Stimulated activated CD4-positive, alpha-beta T cell treated with anti-CD3 and anti-CD28 coated beads, Interleukin-12 subunit alpha, Interleukin-12 subunit beta, amount 100 ng/mL, for 48 hours (primary cell): ENCODE data around the gene RCC1.
"Not testable (repeated sequence)": the region's sequence is repeated elsewhere in the genome, so short reads cannot be mapped to it uniquely, and the experiment has no call there.

ENCODE experiments used
- DNase-seq, 3 donors: peaks; one replicate each; pipeline ENCODE4 v3.0.0-alpha.2; 2020; ENCODE audit warnings: low read depth in 2 of 3, low spot score in 1 of 3

Gene RCC1

DNA sequence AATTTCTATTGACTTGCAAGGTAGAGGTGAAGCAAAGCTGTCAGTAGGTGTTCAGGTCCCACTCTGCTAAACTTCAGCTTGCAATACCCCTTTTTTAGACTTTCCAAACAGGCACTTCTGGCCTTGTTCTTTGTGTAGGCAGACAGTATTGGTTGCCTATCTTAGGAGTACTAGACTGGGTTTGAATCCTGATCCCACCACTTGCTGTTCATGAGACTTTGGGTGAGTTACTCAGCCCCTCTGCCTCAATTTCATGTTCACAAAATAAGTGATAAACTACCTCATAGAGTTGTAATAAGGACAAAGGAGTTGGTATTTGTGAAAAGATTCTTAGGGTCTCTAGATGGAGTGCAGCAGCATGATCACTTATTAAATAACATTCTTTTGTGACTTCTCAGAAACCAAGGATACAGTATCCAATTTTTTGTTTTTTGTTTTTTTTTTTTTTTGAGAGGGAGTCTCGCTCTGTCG is 5.2 kb downstream of the RCC1 start:
- peak in 1 of 3 donors; percentile 54 for DNase-seq

DNA sequence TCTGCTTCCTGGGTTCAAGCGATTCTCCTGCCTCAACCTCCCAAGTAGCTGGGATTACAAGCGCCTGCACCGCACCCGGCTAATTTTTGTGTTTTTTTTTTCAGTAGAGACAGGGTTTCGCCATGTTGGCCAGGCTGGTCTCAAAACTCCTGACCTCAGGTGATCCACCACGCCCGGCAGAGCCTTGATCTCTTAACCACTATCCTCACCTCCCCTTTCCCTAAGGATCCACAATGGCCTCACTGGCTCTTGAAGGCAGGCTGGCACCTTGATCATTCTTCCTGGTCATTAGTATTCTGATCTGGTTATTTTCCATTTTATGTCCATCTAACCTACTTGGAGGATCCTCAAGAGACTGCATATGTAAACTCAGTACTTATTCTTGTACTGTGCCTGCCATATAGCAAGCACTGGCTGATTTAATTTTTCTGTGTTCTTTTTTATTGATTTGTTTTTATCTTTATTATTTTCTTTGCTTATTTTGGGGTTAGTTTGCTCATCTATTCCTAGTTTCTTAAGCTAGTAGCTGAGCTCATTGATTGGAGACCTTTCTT is 6.3 kb downstream of the RCC1 start:
- DNase-seq: peak in 2 of 3 donors; percentile 14 to 19

- not testable (repeated sequence) for DNase-seq
Observed at GRCh38 chr1:28514445-28514933, 8.6 kb downstream of the RCC1 start.

DNA sequence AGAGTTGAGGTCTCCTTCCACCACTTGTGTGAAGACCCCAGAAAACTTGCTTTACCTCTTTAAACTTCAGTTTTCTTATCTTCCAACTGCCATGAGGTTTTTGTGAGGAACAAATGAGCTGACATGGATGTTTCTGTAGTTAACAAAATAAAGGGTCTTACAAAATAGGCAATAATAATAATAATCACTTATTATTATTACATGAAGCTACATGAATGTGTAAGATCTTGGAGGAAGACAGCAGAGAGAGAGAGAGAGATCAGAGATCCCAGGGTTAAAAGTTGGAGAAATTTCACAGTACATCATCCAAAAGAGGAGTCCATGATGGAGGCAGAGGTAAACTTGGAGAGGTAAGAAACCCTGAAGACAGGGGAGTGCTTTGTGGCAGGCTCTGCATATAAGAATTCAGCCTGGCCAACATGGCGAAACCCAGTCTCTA is 10.7 kb downstream of the RCC1 start:
- no peak for DNase-seq

GRCh38 chr1:28517649-28517999 is 11.8 kb downstream of the RCC1 start:
- DNase-seq: no peak

DNA sequence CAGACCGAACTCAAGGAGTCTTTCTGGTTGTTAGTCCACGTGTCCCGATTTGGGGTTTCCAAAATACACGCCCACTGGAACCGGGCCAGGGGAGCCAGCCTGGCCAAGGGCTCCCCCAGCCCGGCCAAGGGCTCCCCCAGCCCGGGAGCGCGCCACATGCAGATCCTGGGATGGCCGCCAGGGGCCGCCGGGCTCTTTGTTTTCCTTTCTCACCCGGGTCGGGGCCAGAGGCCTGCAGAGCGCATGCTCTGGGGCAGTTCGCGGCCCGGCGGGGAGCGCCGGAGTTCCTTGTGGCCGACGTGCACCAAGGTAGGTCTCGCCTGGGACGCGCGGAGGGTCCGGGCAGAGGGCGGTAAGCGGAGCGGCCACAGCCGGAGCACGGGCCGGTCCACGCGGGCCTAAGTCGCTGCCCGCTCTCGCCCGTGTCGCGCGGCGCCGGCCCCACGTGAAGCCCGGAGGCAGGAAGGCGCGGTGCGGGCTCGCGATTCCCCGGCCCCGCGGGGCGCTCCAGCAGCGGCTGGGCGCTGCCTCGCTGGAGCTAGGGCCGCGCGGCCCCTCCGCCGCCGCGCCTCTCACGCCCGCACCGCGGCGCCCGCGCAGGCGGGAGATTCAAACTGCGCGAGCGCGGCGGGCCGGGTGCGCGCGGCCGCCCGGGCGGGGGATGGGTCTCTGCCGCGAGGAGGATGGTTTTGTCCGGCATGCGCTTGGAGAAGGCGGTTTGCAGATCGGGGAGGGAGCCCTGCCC is 12.3 kb downstream of the RCC1 start:
- DNase-seq: peak; percentile 87 to 95 (median 89)

GRCh38 chr1:28518745-28519341 is 13.0 kb downstream of the RCC1 start:
- peak; percentile 41 to 50 (median 43) for DNase-seq

DNA sequence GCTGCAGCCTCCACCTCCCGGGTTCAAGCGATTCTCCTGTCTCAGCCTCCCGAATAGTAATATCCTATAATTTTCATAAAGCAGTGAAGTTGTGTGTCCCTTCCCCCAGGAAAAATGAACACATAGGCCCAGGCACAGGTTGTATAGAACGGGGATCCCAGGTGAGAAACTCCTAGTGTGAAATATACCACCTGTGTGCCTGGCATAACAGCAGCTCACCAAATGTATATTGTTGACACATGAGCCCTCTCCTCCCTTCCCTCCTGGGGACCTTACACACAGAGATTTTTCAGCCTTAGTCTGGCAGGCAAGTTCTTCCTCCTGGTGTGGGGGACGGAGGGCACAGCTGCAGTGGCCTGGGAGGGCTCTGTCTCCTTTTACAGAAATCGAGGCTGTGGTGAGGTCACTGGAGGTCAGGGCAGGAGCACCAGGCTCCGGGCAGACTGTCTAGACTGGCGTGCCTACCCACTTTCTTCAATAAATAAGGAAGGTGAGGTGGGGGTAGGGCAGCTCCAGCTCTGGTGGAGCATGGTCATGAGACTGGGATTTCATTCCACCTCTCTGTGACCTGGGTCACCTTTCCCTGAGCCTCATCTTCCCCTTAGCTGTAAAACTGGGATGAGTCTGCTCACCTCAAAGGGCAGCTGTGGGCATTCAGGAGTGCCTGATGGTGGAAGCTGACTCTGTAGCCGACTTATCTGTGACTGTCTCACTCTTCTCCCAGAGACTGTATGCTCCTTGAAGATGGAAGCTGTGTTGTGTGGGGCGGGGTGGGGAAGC is 14.3 kb downstream of the RCC1 start:
- DNase-seq: no peak

- DNase-seq: not testable (repeated sequence)
Observed at GRCh38 chr1:28520796-28521195, 15.0 kb downstream of the RCC1 start.

DNA sequence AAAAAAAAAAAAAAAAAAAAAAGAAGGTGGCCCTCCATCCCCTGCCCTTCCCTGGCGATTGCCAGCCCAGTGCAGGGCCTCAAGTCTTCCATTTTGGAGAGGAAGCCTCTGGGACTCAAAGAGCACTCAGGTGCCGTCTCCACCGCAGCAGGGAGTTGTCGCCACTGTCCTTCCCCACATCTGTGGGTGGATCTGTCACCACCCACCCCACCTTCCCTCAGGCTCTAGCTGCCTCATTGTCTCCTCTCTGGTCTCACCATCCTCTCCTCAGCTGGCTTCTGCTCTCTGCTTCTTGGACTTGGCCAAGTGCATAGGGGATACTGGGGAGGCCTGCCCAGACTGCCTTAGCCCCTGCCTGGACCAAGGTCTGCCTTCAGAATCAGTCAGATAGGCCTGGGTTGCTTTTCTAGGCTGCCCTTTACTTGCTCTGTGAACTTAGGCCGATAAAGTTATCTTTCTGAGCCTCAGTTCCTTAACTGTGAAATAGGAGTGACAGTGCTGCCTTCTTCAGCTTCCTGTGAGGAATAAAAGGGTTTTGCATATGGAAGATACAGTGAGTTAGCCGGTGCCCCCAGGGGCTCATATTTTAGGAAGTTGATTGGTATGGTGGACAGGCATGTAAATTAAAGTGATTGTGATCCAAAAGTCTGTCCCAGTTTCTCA is 15.8 kb downstream of the RCC1 start:
- no peak for DNase-seq

DNA sequence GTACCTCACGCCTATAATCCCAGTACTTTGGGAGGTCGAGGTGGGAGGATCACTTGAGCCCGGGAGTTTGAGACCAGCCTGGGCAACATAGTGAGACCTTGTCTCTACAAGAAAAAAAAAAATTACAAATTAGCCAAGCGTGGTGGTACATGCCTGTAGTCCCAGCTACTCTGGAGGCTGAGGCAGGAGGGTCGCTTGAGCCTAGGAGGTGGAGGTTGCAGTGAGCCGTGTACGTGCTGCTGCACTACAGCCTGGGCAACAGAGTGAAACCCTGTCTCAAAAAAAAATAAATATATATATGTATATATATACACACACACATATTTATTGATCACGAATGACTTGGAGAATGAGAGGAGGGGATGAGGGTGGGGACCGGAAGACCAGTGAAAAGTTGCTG is 16.7 kb downstream of the RCC1 start:
- DNase-seq: not testable (repeated sequence)

DNA sequence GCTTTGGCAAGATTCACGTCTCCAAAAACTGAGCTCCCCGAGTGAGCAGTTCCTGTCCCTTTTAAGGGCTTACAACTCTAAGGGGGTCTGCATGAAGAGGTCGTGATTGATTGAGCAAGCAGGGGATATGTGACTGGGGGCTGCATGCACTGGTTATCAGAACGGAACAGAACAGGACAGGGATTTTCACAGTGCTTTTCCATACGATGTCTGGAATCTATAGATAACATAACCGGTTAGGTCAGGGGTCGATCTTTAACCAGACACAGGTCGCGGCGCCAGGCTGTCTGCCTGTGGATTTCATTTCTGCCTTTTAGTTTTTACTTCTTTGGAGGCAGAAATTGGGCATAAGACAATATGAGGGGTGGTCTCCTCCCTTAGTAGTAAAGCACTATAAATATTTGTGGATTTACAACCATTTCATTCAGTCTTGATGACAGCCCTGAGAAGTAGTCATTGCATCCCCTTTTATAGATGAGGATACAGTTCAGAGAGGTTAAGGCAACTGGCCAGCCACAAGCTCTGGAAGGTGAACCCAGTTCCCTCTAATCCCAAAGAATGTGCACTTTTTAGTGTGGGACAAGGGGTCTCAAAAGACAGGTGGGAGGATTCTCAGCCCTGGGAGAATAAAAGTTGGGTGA is 19.3 kb downstream of the RCC1 start:
- not testable (repeated sequence) for DNase-seq

DNA sequence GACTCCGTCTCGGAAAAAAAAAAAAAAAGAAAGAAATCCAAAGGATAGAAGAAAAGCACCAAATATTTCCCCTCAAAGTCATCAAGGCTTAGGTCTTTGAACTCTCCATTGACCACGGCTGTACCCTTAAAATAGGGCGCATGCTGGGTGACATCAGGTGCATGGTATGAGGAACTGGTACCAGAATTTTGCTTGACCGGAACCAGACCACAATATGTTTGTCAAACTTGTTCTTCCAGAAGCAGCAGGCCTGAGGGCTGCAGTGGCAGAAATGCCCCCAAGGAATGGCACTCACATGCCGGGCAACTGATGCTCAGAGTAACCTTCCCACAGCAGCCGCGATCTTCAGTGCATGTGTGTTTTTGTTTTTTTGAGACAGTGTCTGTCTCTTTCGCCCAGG is 21.0 kb downstream of the RCC1 start:
- no peak for DNase-seq

DNA sequence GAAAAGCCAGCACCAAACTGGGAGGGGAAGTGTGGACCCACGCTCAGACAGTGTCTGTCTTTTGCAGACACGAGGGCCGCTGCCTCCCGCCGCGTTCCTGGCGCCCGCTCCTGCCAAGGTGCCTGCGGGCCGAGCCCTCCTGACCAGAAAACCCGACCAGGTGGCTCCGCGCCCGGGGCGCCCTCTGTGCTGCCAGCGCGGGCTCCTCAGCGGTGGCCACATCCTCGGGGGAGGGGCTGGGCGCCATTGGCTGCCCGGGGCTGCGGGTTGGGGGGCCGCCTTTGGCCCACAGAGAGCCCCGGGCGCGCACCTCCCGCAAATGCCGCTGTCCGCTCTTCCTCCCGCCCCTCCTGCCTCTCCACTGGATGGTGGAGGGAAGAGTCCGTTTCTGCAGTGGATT is 24.6 kb downstream of the RCC1 start:
- DNase-seq: no peak

- no peak for DNase-seq
Observed at GRCh38 chr1:28534671-28535070, 28.8 kb downstream of the RCC1 start.

DNA sequence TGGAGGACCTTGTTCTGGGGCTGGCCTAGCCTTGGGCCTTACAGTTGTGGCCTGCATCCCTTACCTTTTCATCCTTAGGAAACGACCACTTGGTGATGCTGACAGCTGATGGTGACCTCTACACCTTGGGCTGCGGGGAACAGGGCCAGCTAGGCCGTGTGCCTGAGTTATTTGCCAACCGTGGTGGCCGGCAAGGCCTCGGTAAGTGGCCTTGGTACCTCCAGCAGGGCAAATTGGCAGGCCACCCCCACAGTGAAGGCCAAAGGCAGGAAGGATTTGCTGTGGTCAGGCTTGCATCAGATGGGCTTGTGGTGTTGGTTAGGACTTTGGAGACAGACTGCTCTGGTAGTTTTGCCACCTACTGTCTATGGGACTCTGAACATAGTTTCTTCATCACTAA is 29.3 kb downstream of the RCC1 start:
- no peak for DNase-seq

DNA sequence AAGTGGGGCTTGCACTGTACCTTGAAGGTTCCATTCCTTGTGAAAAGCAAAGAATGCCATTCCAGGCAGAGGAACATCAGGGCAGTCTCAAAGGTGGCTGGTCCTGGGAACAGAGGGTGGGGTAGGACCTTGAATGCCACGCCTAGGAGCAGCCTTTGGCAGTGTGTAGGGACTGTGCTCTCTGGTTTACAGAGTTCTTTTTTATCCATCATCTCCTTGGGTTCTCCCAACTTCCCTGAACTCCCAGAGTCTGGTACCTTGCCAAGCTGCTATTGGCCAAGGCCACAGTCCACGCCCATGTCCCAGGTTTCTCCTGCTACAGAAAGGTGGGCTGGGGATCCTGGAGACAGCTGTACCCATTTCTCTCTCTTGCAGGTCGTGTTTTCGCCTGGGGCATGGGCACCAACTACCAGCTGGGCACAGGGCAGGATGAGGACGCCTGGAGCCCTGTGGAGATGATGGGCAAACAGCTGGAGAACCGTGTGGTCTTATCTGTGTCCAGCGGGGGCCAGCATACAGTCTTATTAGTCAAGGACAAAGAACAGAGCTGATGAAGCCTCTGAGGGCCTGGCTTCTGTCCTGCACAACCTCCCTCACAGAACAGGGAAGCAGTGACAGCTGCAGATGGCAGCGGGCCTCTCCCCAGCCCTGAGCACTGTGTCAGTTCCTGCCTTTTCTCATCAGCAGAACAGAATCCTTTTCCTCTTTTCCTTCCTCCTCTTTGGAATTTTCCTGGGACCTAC is 31.8 kb downstream of the RCC1 start:
- DNase-seq: no peak

- DNase-seq: no peak
Observed at GRCh38 chr1:28538286-28538685, 32.4 kb downstream of the RCC1 start.

DNA sequence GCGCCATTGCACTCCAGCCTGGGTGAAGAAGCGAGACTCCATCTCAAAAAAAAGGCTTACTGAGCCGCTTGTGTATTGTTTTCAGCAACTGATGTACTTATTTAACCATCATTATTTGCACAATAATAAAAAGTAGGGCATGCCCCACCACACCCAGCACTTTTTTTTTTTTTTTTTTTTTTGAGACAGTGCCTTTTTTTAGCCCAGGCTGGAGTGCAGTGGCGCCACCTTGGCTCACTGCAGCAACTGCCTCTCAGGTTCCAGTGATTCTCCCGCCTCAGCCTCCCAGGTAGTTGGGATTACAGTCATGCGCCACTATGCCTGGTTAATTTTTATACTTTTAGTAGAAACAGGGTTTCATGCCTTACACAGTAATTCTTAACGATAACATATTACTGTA is 34.8 kb downstream of the RCC1 start:
- DNase-seq: no peak
